ENCODE results near the gene FAM181B.

DNA sequence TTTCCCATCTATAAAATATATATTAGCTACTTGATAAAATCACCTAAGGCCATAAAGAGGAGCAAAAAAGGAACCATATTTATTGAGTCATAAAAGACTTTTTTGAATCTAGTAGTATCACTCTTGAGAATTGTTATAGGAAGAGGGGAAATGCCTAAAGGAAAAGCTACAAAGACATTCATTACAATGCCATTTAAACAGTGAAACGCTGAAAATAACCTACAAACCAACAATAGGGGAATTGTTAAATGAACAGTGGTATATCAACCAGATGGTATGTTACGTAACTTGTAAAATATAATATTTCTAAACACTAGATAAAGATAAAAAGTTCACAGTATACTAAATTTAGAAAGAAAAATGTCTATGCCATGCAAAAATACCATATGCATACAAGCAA is 47.5 kb downstream of the FAM181B start:
- TF ChIP-seq, protein P1, sequence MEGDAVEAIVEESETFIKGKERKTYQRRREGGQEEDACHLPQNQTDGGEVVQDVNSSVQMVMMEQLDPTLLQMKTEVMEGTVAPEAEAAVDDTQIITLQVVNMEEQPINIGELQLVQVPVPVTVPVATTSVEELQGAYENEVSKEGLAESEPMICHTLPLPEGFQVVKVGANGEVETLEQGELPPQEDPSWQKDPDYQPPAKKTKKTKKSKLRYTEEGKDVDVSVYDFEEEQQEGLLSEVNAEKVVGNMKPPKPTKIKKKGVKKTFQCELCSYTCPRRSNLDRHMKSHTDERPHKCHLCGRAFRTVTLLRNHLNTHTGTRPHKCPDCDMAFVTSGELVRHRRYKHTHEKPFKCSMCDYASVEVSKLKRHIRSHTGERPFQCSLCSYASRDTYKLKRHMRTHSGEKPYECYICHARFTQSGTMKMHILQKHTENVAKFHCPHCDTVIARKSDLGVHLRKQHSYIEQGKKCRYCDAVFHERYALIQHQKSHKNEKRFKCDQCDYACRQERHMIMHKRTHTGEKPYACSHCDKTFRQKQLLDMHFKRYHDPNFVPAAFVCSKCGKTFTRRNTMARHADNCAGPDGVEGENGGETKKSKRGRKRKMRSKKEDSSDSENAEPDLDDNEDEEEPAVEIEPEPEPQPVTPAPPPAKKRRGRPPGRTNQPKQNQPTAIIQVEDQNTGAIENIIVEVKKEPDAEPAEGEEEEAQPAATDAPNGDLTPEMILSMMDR (IDR thresholded peaks at IDR 0.05): no peak
- no peak for TF ChIP-seq POLR2A (IDR thresholded peaks at IDR 0.05)

Measured in right lobe of liver (tissue), 4 donors.